Body of pancreas (tissue), 4 donors: Measurements from ENCODE around the gene ADARB1. TPM values are rescaled to one million over a fixed set of nuclear protein-coding genes. Genes with fewer than 3 reads are reported as not detected.
"Not testable (repeated sequence)": the region's sequence is repeated elsewhere in the genome, so short reads cannot be mapped to it uniquely, and the experiment has no call there.

Experiments
- ATAC-seq: fragments of 150-250 bp; one replicate; pipeline ENCODE4 v1.9.1; 2016
- DNase-seq, 4 donors: peaks; one replicate each; pipeline ENCODE4 v3.0.0-alpha.2; 2019
- H3K27ac ChIP-seq, 4 donors: fragments of 200-600 bp; sonication (generic); 1 replicate in 3 of 4; 2 replicates in 1 of 4; pipeline versions ENCODE4 v1.5.1 to v1.6.1; 2016 to 2019; ENCODE audit warnings: mild to moderate bottlenecking in 1 of 4, mixed read lengths in 1 of 4, moderate library complexity in 1 of 4
- H3K27me3 ChIP-seq, 2 donors: fragments of 200-600 bp; sonication (generic); one replicate each; pipeline ENCODE4 v1.6.0; 2016; ENCODE audit warnings: mild to moderate bottlenecking in 1 of 2
- H3K36me3 ChIP-seq, 2 donors: fragments of 200-600 bp; sonication (generic); replicated peaks in 1 of 2; 2 replicates each; pipeline ENCODE4 v1.5.1; 2016; ENCODE audit warnings: low read depth in 2 of 2; ENCODE audit not compliant: insufficient read depth in 1 of 2
- H3K4me1 ChIP-seq: fragments of 200-600 bp; sonication (generic); one replicate; pipeline ENCODE4 v1.6.0; 2016
- H3K4me3 ChIP-seq, 2 donors: fragments of 200-600 bp; sonication (generic); 1 replicate in 1 of 2; 2 replicates in 1 of 2; pipeline ENCODE4 v1.5.1; 2016 to 2019
- H3K9me3 ChIP-seq, 3 donors: fragments of 200-600 bp; sonication (generic); 1 replicate in 2 of 3; 2 replicates in 1 of 3; pipeline ENCODE4 v1.5.1; 2016
- CTCF ChIP-seq, 7 experiments: fragments of 450-650 bp in 4 of 7; fragments of 200-600 bp in 3 of 7; sonication (generic) in 3 of 7; IDR thresholded peaks; one replicate each; pipeline ENCODE4 v1.5.1; 2016 to 2019; ENCODE audit warnings: antibody characterized with exemption in 7 of 7
- POLR2A ChIP-seq, 3 donors: fragments of 450-650 bp; IDR thresholded peaks; one replicate each; pipeline ENCODE4 v1.6.1; 2016; ENCODE audit warnings: antibody characterized with exemption in 3 of 3, mild to moderate bottlenecking in 2 of 3
- WGBS, 2 donors: methylation state at CpG; one replicate each; pipeline ENCODE4 v1.1.5; 2017; 5-methylcytosine and 5-hydroxymethylcytosine counted together
- intact Hi-C: fragments of 100-400 bp; cut with DNase I; formaldehyde crosslinking; loops from one replicate; pipeline ENCODE4 v1.15.1; 2023
- total RNA-seq, 2 donors: library from RNA; depleted of rRNA; stranded (reverse); fragments of >200 nt; gene quantifications; one replicate each; pipeline ENCODE4 v1.1.0, GENCODE V29; 2016

Gene ADARB1
- total RNA-seq, 2 donors from 2014 or later, result 11.4 to 11.5 TPM

- Histone ChIP-seq H3K27me3 (no peaks in the 10 kb centered on the region), H3K4me3 (no peak overlapping the region), H3K9me3 (no peaks in the 10 kb centered on the region), H3K36me3 (no peaks in the 10 kb centered on the region), H3K4me1 (peaks cover 28% of the 10 kb centered on the region), H3K27ac (no peak overlapping the region)
- intact Hi-C loops, result loop anchor here (10.0 kb wide), 1 partner anchor 63 kb away; no protein-coding TSS in a partner anchor
- no peak for DNase-seq
- 60 to 70% methylated on average over 9 to 21 of the region's 21 CpGs for WGBS, 2 donors
- TF ChIP-seq POLR2A (IDR thresholded peaks at IDR 0.05) (no peak), CTCF (IDR thresholded peaks at IDR 0.05) (no peak)
- ATAC-seq, result no peak
These were observed 46.9 kb upstream of the ADARB1 start for GRCh38 chr21:45027241-45028196.

- peaks cover 28% of the 10 kb centered on the region for H3K4me1 ChIP-seq
- not testable (repeated sequence) for DNase-seq, ATAC-seq, H3K27me3 ChIP-seq, H3K27ac ChIP-seq, H3K9me3 ChIP-seq, H3K4me3 ChIP-seq, H3K36me3 ChIP-seq
- intact Hi-C loops, result loop anchor here (10.0 kb wide), 1 partner anchor 64 kb away; no protein-coding TSS in a partner anchor
- 69 to 83% methylated on average over 2 to 11 of the region's 12 CpGs for WGBS, 2 donors
These were observed 45.7 kb upstream of the ADARB1 start for GRCh38 chr21:45028645-45029044.

- intact Hi-C loops, result loop anchor here (10.0 kb wide), 1 partner anchor 65 kb away; no protein-coding TSS in a partner anchor
- H3K27ac ChIP-seq, result peak overlapping the region in 1 of 4 donors; percentile 24
- H3K4me1 ChIP-seq, result peaks cover 28% of the 10 kb centered on the region
- DNase-seq, result peak in 1 of 4 donors; percentile 25
- no peak for TF ChIP-seq CTCF (IDR thresholded peaks at IDR 0.05)
- no peak for TF ChIP-seq POLR2A (IDR thresholded peaks at IDR 0.05)
- no peak overlapping the region for H3K4me3 ChIP-seq
- peak; percentile 31 for ATAC-seq
- 60 to 80% methylated on average over 3 to 14 of the region's 14 CpGs for WGBS, 2 donors
- H3K9me3 ChIP-seq, result no peaks in the 10 kb centered on the region
- H3K36me3 ChIP-seq, result no peaks in the 10 kb centered on the region
- no peaks in the 10 kb centered on the region for H3K27me3 ChIP-seq
These were observed 45.0 kb upstream of the ADARB1 start for GRCh38 chr21:45029298-45029947.

- no peak for DNase-seq
- intact Hi-C loops, result loop anchor here (10.0 kb wide), 1 partner anchor 65 kb away; no protein-coding TSS in a partner anchor
- no peak overlapping the region for H3K4me3 ChIP-seq
- no peaks in the 10 kb centered on the region for H3K36me3 ChIP-seq
- H3K9me3 ChIP-seq, result no peaks in the 10 kb centered on the region
- H3K27me3 ChIP-seq, result no peaks in the 10 kb centered on the region
- no peak overlapping the region for H3K27ac ChIP-seq
- no peak for TF ChIP-seq POLR2A (IDR thresholded peaks at IDR 0.05)
- no peak for TF ChIP-seq CTCF (IDR thresholded peaks at IDR 0.05)
- ATAC-seq, result no peak
- WGBS, 2 donors, result 28 to 44% methylated on average over 13 to 26 of the region's 26 CpGs
- peaks cover 28% of the 10 kb centered on the region for H3K4me1 ChIP-seq
These were observed 44.3 kb upstream of the ADARB1 start for GRCh38 chr21:45029948-45030681.
